Measurements from ENCODE around the gene MYRFL. TPM values are rescaled to one million over a fixed set of nuclear protein-coding genes. Genes with fewer than 3 reads are reported as not detected.

The MYRFL gene
- total and polyA plus RNA-seq, 2 of the 8 experiments (the other 6 are each of a cell fraction or from before 2014, with no cell fraction given): 1.1 to 2.0 TPM

DNA sequence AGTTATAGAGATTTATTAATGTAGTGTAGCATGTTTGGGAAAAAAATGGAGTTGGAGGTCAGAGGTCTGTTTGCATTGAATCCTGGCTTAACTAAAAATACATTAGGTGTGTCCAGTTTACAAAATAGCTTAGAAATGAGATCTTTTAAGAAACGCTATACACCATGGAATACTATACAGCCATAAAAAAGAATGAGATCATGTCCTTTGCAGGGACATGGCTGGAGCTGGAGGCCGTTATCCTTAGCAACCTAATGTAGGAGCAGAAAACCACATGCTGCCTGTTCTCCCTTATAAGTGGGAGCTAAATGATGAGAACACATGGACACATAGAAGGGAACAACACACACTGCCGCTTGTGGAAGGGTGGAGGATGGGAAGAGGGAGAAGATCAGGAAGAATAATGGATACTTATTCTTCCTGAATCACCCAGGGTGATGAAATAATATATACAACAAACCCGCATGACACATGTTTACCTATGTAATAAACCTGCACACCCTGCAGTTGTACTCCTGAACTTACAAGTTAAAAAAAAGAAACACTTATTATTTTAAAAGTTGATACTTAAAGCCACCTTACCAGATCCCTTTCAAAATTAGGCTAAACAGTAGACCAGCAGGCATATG lies 14.0 kb upstream of the MYRFL start (continued):
- TF ChIP-seq RAD21 (IDR thresholded peaks at IDR 0.05 in 1 of 2, conservative IDR thresholded peaks at IDR 0.05 in 1 of 2; ENCODE audit: low read depth in 2 of 2, low read length in 2 of 2): no peak
- TF ChIP-seq PHF8 (conservative IDR thresholded peaks at IDR 0.05; ENCODE audit: low read depth, low read length): no peak
- no peak for TF ChIP-seq KDM4A (IDR thresholded peaks at IDR 0.05; ENCODE audit: low read depth, low read length, severe bottlenecking)
- no peak for TF ChIP-seq CHD1 (IDR thresholded peaks at IDR 0.05; ENCODE audit: low read depth, low read length)
- no peak for TF ChIP-seq BRCA1 (IDR thresholded peaks at IDR 0.05; ENCODE audit: low read depth, low read length)
